HG03135 (cell line): Measurements from ENCODE around the gene RHOU.
"Not testable (repeated sequence)": the region's sequence is repeated elsewhere in the genome, so short reads cannot be mapped to it uniquely, and the experiment has no call there.

Experiments used
- ATAC-seq: cut with Tn5 transposase; IDR thresholded peaks from one replicate; pipeline ENCODE4 v1.9.1; 2021; ENCODE audit warnings: mild to moderate bottlenecking, moderate library complexity; ENCODE audit not compliant: unreplicated experiment

The RHOU gene

DNA sequence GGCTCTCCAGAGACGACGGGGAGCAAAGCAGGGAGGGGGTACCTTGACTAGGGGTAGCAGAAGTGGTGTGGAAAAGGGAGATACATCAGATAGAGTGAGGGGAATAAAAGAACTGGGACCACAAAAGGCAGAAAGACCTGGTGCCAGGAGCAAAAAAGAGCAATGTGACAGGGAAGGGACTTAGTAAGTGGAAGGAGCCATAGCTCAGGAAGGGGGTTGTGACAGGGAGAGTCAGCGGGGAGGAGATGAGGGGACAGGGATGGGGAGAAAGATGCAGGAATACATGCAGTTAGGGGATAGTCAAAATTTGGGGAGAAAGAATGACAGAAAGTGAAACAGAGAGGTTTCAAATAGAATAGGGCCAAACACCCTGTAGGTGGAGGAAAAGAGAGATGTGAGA is 20.5 kb downstream of the RHOU start:
- no peak for ATAC-seq

DNA sequence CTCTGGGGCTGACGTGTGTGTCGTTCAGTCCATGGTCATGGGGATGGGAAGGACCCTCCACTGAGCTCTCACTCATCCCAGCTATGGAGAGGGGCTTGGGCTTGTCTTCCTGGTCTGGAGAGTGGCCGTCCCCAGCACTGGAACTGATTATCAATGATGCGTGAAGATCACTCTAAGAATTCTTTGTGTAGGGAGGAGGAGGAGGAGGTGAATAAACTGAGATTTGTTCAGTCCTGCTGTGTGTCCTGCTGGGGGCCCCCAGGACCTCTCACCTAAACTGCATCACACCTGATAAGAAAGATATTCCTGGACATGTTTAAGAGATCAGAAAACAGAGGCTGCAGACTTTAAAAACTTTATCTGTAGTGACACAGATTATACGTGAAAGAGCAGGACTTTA is 21.2 kb downstream of the RHOU start:
- no peak for ATAC-seq

DNA sequence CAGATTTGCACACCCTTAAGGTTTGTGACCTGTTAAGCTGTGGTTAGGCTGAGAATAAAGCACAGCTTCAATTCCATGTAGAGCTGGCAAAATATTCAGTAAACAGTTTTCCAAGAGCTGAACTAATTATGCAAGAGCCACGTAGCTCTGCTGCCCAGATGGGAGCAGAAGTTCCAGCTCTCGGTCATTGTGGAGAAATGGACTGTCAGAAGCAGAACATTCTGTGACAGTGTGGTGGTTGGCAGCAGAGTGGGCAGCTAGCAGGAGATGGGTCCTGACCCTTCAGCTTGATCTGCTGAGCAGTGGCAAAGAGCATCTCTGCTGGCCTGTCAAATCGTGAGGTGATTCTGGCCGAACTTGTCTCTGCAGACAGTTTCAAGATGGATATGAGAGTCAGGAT is 23.2 kb downstream of the RHOU start:
- no peak for ATAC-seq

DNA sequence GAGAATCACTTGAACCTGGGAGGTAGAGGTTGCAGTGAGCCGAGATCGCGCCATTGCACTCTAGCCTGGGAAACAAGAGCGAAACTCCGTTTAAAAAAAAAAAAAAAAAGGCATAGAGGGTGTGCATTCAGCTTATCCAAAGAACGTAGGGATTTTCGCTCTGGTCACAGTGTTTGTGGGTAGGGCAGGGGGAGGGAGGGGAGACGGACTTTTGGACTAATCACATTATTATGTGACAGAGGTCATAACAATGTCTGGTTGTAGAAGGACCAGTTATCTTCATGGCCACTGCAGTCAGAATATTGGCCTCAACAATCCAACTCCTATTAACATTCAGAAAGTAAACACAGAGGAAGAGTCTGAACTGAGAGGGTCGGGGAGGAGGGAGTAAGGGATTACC is 25.7 kb downstream of the RHOU start:
- ATAC-seq: no peak

DNA sequence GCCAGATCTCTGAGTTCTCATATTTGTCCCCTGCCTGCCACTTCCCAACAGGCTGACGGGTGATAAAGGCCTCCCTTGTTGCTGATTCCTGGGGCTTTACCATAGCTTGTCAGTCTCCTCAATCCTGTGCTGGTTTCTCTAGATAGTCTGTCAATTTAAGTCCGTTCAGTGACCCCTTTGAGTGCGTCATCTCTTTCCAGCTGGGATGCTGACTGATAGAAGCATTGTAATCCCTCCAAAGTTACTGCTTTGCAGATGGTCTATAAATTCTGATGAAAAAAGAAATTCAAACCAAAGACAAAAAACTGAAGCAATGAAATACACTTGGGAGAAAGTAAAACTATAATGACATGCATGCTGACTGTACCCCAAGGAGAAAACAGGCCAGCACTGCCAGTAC is 28.3 kb downstream of the RHOU start:
- no peak for ATAC-seq

DNA sequence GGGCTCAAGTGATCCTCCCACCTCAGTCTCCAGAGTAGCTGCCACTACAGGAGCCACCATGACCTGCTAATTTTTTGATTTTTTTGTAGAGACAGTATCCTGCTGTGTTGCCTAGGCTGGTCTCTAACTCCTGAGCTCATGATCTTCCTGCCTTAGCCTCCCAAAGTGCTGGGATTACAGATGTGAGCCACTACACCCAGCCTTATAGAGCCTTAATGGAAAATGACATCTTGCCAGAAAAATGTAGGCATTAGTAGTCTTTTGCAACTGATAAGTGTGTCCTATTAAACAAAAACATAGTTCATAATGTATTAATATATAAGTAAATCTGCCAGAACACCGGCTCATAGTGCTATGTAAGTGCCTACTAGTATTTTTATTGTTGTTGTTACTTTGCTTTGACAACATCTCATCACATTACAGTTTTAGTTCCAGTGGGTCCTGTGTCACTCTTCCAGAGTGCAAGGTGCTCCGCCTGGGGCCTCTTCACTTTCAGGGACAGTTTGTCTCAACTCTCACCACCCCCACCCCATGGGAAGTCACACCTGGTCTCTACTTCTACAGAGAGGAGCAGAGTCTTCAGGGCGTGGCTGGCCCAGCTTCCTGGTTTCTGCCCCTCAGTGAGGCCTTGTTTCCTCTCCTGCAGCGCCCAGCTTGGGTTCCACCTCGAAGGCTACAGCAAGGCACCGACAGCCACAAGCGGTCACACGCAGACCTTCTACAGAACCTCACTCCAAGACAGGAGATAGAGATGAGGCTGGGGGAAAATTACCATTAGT is 30.1 kb downstream of the RHOU start:
- no peak for ATAC-seq

DNA sequence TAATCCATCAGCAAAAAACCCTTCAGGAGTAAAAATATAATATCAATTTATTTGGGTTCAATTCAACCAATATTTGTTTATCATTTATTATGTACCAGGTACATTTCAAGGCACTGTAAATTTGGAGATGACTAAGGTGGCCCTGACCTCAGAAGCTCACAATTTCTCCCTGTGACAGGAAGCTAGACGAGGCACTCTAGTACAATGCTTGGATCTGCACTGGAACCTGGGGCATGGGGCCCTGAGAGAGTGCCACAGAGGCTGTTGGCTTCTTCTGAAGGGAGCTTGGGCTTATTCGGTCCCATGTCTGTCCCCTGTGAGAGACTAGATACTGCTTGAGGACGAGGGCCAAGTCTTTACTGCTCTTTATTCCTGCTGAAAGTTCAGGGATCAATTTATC is 31.5 kb downstream of the RHOU start:
- ATAC-seq: no peak

DNA sequence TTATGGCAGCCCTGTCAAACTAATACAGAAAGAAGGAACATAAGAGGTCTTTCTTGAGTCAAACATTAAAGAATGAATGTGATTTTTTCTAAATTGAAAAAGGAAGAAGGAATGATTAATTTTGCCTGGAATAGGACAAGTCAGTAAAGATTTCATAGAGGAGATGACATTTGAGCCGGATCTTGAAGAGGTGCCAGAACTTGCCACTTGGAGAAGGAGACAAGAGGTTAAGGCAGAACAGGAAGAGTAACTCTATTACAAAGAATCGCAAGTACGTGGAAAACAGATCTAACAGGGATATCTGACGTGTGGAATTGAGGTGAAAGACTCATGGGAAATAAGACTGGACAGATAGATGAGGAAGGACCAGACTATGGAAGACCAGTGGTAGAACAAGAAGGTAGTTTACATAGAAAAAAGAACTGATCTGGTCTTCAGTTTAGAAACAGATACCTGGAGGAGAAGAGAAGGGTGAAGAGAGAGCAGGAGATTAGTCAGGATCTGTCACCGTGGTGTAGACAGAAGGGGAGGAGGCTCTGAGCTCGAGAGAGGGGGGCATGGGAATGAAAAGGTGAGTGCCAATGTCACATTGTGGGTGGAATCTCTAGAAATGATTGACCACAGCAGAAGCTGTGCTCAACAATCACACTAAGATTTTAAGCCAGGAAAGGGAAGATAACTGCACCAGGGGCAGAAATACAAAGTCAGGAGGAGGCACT is 32.5 kb downstream of the RHOU start:
- no peak for ATAC-seq

DNA sequence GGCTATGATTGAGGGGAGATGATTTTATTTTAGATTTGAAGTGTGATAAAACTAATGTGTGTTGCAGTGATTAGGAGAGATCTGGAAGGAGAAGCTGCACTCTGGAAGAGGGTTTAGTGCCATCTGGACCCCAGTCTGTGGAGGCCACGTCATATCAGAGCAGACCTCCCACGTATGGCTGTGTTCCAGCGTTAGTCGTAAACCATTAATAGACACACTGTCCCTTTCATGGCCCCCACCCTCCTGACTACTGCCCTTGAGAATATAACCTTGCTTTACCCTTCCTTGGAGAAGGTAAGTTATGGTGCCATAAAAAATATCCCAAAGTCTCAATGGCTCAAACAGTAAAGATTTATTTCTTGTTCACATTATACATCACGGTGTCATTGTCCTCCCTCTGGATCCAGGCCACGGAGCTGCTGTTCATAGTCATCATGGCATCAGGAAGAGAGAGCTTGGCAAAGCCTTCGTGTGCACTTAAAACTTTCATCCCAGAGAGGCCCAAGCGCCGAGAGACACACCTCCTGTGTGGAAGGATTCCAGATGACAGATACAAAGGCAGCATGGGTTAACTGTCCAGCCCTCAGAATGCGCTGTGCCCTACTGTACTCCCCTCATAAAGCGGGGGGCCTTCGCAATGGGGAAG is 33.2 kb downstream of the RHOU start:
- ATAC-seq: no peak

DNA sequence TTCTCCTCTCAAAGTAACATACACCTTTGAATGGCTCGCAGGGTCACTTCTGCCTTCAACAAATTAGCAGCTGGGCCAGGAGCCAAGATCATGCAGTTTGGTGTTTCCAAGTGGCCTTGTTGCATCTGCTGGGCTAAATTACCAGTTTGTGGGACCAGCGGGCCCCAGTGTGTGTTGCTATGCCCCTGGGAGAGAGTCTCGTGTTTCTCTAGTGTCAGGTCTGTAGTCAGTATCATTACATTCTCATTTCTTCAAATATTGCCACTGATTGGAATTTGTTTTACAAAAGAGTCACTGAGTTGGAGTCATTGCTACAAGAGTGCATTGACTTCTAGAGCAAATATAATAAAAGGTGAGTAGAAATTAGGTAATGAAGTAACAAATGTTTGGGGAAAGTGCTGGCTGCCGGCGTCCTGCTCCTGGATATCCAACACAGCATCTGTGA is 35.5 kb downstream of the RHOU start:
- no peak for ATAC-seq

- ATAC-seq: no peak
These were observed 37.4 kb downstream of the RHOU start for GRCh38 chr1:228772516-228773212.

DNA sequence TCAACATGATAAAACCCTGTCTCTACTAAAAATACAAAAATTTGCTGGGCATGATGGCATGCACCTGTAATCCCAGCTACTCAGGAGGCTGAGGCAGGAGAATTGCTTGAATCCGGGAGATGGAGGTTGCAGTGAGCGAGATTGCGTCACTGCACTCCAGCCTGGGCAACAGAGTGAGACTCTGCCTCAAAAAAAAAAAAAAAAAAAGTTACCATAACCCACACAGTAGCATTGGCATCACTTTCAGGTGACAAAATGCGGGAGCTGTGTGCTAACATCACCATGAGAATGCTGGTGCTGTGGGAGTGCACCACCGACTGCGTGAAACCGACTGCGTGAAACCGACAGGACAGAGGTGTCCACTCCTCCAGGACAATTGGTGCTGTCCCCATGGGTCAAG is 40.7 kb downstream of the RHOU start:
- not testable (repeated sequence) for ATAC-seq

GRCh38 chr1:228776449-228776848 is 41.2 kb downstream of the RHOU start:
- ATAC-seq: no peak

GRCh38 chr1:228777236-228777635 is 42.0 kb downstream of the RHOU start:
- ATAC-seq: no peak

- ATAC-seq: no peak
These were observed 42.7 kb downstream of the RHOU start for GRCh38 chr1:228778026-228778425.

- ATAC-seq: no peak
These were observed 43.2 kb downstream of the RHOU start for GRCh38 chr1:228778466-228778865.

DNA sequence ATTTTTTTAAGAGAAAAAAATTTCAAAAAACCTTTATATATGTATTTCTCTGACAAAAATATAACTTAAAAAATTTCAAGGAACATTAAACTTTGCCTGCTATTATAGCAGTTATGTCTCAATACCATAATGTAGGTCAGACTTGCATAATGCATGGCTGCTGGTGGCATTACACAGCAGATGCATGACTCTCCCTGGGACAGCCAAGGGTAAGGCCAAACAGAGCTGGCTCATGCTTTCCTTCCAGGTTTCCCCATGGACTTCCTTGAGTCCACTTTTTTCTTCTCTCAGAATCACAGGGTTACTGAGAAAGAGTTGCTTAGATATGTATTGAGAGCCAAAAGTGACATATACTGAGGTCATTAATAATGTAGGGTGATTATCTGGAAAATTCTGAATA is 43.7 kb downstream of the RHOU start:
- no peak for ATAC-seq

DNA sequence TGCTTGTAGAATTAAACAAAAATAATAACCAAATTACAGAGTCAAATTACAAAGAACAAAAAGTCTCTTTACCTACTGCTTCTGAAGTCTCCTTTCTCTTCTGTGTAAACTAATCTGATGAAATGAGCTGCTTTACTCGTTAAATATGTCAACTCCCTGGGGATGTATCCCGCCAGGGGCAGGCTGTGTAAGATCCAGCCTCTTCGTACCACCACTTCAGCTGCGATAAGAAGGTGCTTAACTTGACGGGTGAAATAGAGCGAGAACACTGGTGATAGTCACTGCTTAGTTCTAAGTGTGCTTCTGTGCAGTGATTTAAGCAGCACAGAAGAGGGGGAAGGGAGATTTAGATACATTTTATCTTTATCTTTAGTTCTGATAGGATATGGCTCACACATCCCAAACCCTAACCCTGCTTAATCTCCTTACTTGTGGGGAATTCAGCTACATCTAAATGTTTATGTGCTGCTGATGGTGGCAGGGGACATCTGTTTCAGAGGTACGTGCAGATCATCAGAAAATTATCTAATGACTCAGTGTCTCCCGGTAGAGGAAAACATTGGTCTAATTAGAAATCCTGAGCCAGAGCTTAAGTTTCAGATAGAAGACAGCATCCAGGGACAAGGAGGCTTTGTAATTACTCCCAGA is 46.0 kb downstream of the RHOU start:
- no peak for ATAC-seq

DNA sequence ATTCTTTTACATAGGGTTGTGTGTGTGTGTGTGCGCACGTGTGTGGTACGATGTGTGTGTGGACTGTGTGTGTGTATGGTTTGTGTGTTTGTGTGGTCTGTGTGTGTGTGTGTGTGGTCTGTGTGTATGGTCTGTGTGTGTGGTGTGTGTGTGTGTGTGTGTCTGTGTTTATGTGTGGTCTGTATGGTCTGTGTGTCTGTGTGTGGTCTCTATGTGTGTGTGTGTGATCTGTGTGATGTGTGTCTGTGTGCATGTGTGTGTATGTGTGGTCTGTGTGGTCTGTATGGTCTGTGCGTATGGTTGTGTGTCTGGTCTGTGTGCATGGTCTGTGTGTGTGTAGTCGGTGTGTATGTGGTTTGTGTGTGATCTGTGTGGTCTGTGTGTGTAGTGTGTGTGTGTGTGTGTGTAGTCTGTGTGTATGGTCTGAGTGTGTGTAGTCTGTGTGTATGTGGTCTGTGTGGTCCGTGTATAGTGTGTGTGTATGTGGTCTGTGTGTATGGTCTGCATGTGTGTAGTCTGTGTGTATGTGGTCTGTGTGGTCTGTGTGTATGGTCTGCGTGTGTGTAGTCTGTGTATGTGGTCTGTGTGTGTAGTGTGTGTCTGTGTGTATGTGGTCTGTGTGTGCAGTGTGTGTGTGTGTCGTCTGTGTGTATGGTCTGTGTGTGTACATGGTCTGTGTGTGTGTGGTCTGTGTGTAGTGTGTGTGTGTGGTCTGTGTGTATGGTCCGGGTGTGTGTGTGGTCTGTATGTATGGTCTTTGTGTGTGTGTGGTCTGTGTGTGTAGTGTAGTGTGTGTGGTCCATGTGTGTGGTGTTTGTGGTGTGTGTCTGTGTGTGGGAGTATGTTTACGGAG is 46.8 kb downstream of the RHOU start:
- no peak for ATAC-seq
